K562 (cell line): Measurements from ENCODE around the gene TMEM87B. TPM values are rescaled to one million over a fixed set of nuclear protein-coding genes. Genes with fewer than 3 reads are reported as not detected.

Experiments
- ATAC-seq: fragments of 200-7000 bp; cut with Tn5 transposase; 3 replicates; pipeline ENCODE4 v1.9.1; 2020; ENCODE audit warnings: moderate library complexity
- BruUV-seq: library from RNA; stranded (reverse); fragments of 400-500 nt; replicated peaks from 2 replicates; lab custom pipeline; 2021; lab: Mats Ljungman, UMichigan
- CTCF ChIA-PET: fragments of 300-600 bp; formaldehyde crosslinking; extraction: SDS; loops from one replicate; lab custom pipeline; 2021; ENCODE audit warnings: low intra/inter-chr PET ratio; lab: Yijun Ruan, JAX
- POLR2A ChIA-PET: fragments of 300-600, 350-650 bp; sonication (Branson Sonifier 250); formaldehyde crosslinking; extraction: SDS; loops from one replicate; lab custom pipeline; 2021; ENCODE audit warnings: antibody characterized with exemption, inconsistent platforms; lab: Yijun Ruan, JAX
- DNase-seq, 4 experiments: peaks; one replicate each; pipeline versions ENCODE4 v3.0.0 to v3.0.0-alpha.2; 2011 to 2018; ENCODE audit warnings: low spot score in 3 of 4, mixed read lengths in 3 of 4; ENCODE audit errors: extremely low read depth in 1 of 4
- FAIRE-seq: peaks from 2 replicates; lab custom pipeline; 2011; peaks lifted over from hg19 to GRCh38; lab: Jason Lieb, UNC
- H2AFZ ChIP-seq: 2 replicates; pipeline ENCODE4 v1.6.0; 2011; ENCODE audit warnings: low read depth, low read length, control low read depth, inconsistent platforms
- H3K27ac ChIP-seq: fragments of 200-600 bp; 3 replicates; pipeline ENCODE4 v1.8.0; 2011; ENCODE audit warnings: low read depth, mild to moderate bottlenecking, control low read depth, inconsistent platforms, low read length, moderate library complexity, mixed read lengths; ENCODE audit errors: extremely low read depth
- H3K27me3 ChIP-seq, 2 experiments: fragments of 300-600 bp in 1 of 2; 2 replicates in 1 of 2; 3 replicates in 1 of 2; pipeline versions ENCODE4 v1.6.0 to v1.8.0; 2011; ENCODE audit warnings: inconsistent platforms in 2 of 2, low read length in 2 of 2, mild to moderate bottlenecking in 1 of 2, mixed read lengths in 1 of 2, moderate library complexity in 1 of 2; ENCODE audit not compliant: control insufficient read depth in 2 of 2, insufficient read depth in 2 of 2
- H3K36me3 ChIP-seq: fragments of 300-600 bp; 3 replicates; pipeline ENCODE4 v1.8.0; 2011; ENCODE audit warnings: mild to moderate bottlenecking, low read length, inconsistent platforms; ENCODE audit not compliant: control insufficient read depth, insufficient read depth
- H3K4me1 ChIP-seq, 2 experiments: fragments of 200-600 bp in 1 of 2; replicated peaks in 1 of 2; 2 replicates in 1 of 2; 3 replicates in 1 of 2; pipeline versions ENCODE4 v1.5.1 to v1.8.0; 2011; ENCODE audit warnings: inconsistent platforms in 2 of 2, low read length in 2 of 2, mild to moderate bottlenecking in 1 of 2, mixed read lengths in 1 of 2, moderate library complexity in 1 of 2; ENCODE audit not compliant: control insufficient read depth in 2 of 2, insufficient read depth in 2 of 2
- H3K4me2 ChIP-seq: 2 replicates; pipeline ENCODE4 v1.6.1; 2011; ENCODE audit warnings: low read length, control low read depth, inconsistent platforms, mixed read lengths; ENCODE audit not compliant: insufficient read depth
- H3K4me3 ChIP-seq: fragments of 200-600 bp; sonication (generic), shearing (Covaris generic); 2 replicates; pipeline ENCODE4 v1.5.1; 2016; ENCODE audit warnings: control low read depth, inconsistent platforms
- H3K79me2 ChIP-seq: fragments of 200-600 bp; 3 replicates; pipeline ENCODE4 v1.8.0; 2011; ENCODE audit warnings: low read length, inconsistent platforms; ENCODE audit not compliant: control insufficient read depth, insufficient read depth
- H3K9ac ChIP-seq, 2 experiments: 2 replicates each; pipeline versions ENCODE4 v1.6.0 to v1.6.1; 2011; ENCODE audit warnings: low read depth in 2 of 2, low read length in 2 of 2, control low read depth in 1 of 2, inconsistent platforms in 1 of 2, mild to moderate bottlenecking in 1 of 2, mixed read lengths in 1 of 2; ENCODE audit not compliant: insufficient read depth in 1 of 2
- H3K9me1 ChIP-seq: one replicate; pipeline ENCODE4 v1.6.0; 2011; ENCODE audit warnings: inconsistent platforms, mild to moderate bottlenecking, low read length, moderate library complexity; ENCODE audit not compliant: control insufficient read depth, insufficient read depth
- H3K9me3 ChIP-seq: replicated peaks from 2 replicates; pipeline ENCODE4 v1.5.1; 2011; ENCODE audit warnings: low read depth, low read length, inconsistent platforms; ENCODE audit not compliant: control insufficient read depth, insufficient read depth
- H4K20me1 ChIP-seq: replicated peaks from 2 replicates; pipeline ENCODE4 v1.6.1; 2011; ENCODE audit warnings: low read length, inconsistent platforms, mixed read lengths; ENCODE audit not compliant: control insufficient read depth, insufficient read depth
- BRD4 ChIP-seq: fragments of 200-600 bp; sonication (generic); IDR thresholded peaks from 2 replicates; pipeline ENCODE4 v1.6.1; 2017; ENCODE audit warnings: inconsistent platforms
- C11orf30 ChIP-seq: fragments of 450-650 bp; IDR thresholded peaks from 2 replicates; pipeline ENCODE4 v1.6.1; 2016; ENCODE audit warnings: low read depth, mild to moderate bottlenecking
- CBFB ChIP-seq: sonication (generic); formaldehyde crosslinking; IDR thresholded peaks from 2 replicates; pipeline ENCODE4 v1.4.0; 2020; ENCODE audit warnings: mild to moderate bottlenecking, missing genetic modification reagents
- CLOCK ChIP-seq: fragments of 250-450 bp; sonication (Bioruptor Pico); IDR thresholded peaks from 2 replicates; pipeline ENCODE4 v1.4.0; 2020; ENCODE audit warnings: mild to moderate bottlenecking, moderate library complexity, borderline replicate concordance
- CREM ChIP-seq: IDR thresholded peaks from 2 replicates; pipeline ENCODE4 v1.6.1; 2014; ENCODE audit warnings: antibody characterized with exemption, low read depth
- ETS2 ChIP-seq: IDR thresholded peaks from 2 replicates; pipeline ENCODE4 v1.6.1; 2016; ENCODE audit warnings: borderline replicate concordance, missing genetic modification characterization, mild to moderate bottlenecking, moderate library complexity, missing compliant biosample characterization; ENCODE audit not compliant: poor library complexity, severe bottlenecking
- HSF4 ChIP-seq: fragments of 250-450 bp; sonication (Bioruptor Pico); IDR thresholded peaks from 2 replicates; pipeline ENCODE4 v2.1.2; 2022; ENCODE audit warnings: mild to moderate bottlenecking, moderate library complexity, borderline replicate concordance
- JUNB ChIP-seq: fragments of 450-650 bp; formaldehyde crosslinking; conservative IDR thresholded peaks from 2 replicates; pipeline ENCODE4 v1.4.0; 2020; ENCODE audit warnings: mild to moderate bottlenecking
- NFE2 ChIP-seq: IDR thresholded peaks from 2 replicates; pipeline ENCODE4 v1.6.1; 2014; ENCODE audit warnings: antibody characterized with exemption, low read depth
- SNRNP70 ChIP-seq: fragments of 200-400 bp; formaldehyde crosslinking; optimal IDR thresholded peaks from 2 replicates; pipeline ENCODE3; 2017; ENCODE audit warnings: low read depth, low read length
- SOX6 ChIP-seq: fragments of 450-650 bp; IDR thresholded peaks from 2 replicates; pipeline ENCODE4 v1.6.1; 2014; ENCODE audit warnings: mild to moderate bottlenecking
- ZBTB17 ChIP-seq: fragments of 450-650 bp; formaldehyde crosslinking; IDR thresholded peaks from 2 replicates; pipeline ENCODE4 v1.4.0; 2020; ENCODE audit warnings: mild to moderate bottlenecking
- WGBS: fragments of 100-300 bp; shearing (Covaris generic); methylation state at CpG from one replicate; pipeline ENCODE4 v1.1.6; 2016; ENCODE audit warnings: low coverage, mixed read lengths; ENCODE audit not compliant: insufficient coverage; ENCODE audit errors: missing lambda C conversion rate; 5-methylcytosine and 5-hydroxymethylcytosine counted together
- in situ Hi-C: fragments of 300-500 bp; cut with MboI; formaldehyde crosslinking; loops from 4 replicates; pipeline ENCODE4 v1.15.0; 2018; ENCODE audit warnings: inconsistent platforms, mixed read lengths
- intact Hi-C: fragments of 100-400 bp; cut with micrococcal nuclease; formaldehyde crosslinking; loops from 2 replicates; pipeline ENCODE4 v1.14.2; 2022
- polyA plus RNA-seq, 8 experiments: library from polyadenylated mRNA; depleted of rRNA in 4 of 8; stranded (reverse) in 5 of 8; unstranded in 3 of 8; fragments of >200 nt; fragmentation: Nextera tagmentation in 2 of 8; fragmentation: Illumina TruSeq in 1 of 8; extraction: Ambion mirVana in 2 of 8; extraction: Trizol in 1 of 8; gene quantifications; 2 replicates each; pipeline versions ENCODE4 v1.2.1 to v1.2.3, GENCODE V29; 2011 to 2014; ENCODE audit warnings: inconsistent platforms in 1 of 8, missing spikeins in 1 of 8
- total RNA-seq, 7 experiments: library from RNA; depleted of rRNA in 6 of 7; stranded (reverse); fragments of >200 nt in 6 of 7; fragmentation: Illumina TruSeq in 2 of 7; extraction: Trizol in 2 of 7; gene quantifications; 2 replicates each; pipeline versions ENCODE4 v1.2.1 to v1.2.3, GENCODE V29; 2011 to 2021; ENCODE audit warnings: low replicate concordance in 1 of 7
- TF ChIP-seq, protein P1 (sequence below): sonication (generic); formaldehyde crosslinking; IDR thresholded peaks from 2 replicates; pipeline ENCODE4 v1.9.0; 2022; ENCODE audit warnings: mild to moderate bottlenecking, missing genetic modification reagents

TMEM87B gene
- total and polyA plus RNA-seq, 9 of the 15 experiments (the other 6 are each of a cell fraction or from before 2014, with no cell fraction given) = 3.7 to 17.1 (median 11.0) TPM

DNA sequence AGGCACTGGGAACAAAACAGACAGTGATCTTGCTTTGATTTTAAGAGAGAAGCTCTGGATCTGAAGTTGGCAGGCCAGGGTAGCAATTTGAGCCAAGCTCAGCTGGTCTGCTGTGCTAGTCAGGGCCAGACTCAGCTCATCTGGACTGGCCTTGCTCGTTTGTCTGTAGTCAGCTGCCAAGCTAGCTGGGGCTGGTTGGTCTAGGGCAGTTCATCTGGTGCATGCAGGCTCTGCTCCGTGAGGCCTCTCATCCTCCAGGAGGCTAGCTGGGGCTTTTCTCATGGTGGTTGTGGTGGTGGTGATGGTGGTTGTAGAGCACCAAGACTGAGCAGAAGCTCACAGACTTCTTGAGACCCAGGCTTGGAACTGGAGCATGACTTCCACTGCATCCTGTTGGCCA is 93.4 kb downstream of the TMEM87B start (continued):
- TF ChIP-seq CLOCK (CRISPR knock-in tag) = no peak
- TF ChIP-seq CREM = no peak
- TF ChIP-seq SNRNP70 = no peak
- no peak for TF ChIP-seq C11orf30
- no peak for TF ChIP-seq NFE2

DNA sequence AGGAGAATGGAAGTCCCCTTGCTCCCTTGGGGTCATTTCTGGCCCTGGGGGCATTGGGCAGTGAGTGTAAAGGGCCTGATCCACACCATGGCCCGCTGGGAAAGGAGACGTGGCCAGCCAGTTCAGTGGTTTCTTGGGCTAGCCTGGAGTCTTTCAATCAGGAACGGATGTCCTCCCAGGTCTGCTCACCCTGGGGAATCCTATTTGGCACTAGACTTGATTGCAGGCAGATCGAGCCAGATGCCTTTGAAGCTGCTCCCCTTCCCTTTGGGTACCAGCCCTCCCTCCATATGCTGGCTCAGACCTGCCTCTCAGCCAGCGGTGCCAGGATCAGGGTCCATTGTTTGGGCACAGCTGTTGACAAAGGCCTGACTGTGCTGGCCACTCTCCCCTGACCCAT is 94.1 kb downstream of the TMEM87B start:
- no peak for FAIRE-seq
- Histone ChIP-seq H3K9me1 (no peaks in the 10 kb centered on the region), H3K4me1 (no peaks in the 10 kb centered on the region), H3K36me3 (no peaks in the 10 kb centered on the region), H3K4me3 (no peak overlapping the region), H3K27ac (no peak overlapping the region), H3K4me2 (no peak overlapping the region), H4K20me1 (no peaks in the 10 kb centered on the region), H3K79me2 (no peaks in the 10 kb centered on the region), H3K9ac (no peak overlapping the region), H2AFZ (no peak overlapping the region), H3K9me3 (no peaks in the 10 kb centered on the region), H3K27me3 (peaks cover 30 to 63% of the 10 kb centered on the region in 2 experiments)
- in situ Hi-C loops (no loop called here), intact Hi-C loops (no loop called here)
- CTCF ChIA-PET = no interaction called here
- TF ChIP-seq BRD4 (no peak), ETS2 (tag) (no peak), ZBTB17 (CRISPR knock-in tag) (no peak), JUNB (no peak), SOX6 (no peak), CBFB (CRISPR knock-in tag) (no peak), HSF4 (CRISPR knock-in tag) (no peak)
- TF ChIP-seq, protein P1, sequence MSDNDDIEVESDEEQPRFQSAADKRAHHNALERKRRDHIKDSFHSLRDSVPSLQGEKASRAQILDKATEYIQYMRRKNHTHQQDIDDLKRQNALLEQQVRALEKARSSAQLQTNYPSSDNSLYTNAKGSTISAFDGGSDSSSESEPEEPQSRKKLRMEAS = no peak
- DNase-seq = no peak
- BruUV-seq = no TSS peak
- POLR2A ChIA-PET = interaction anchor here (0.6 kb wide), 1 partner anchor 789 kb away, joined by 4 read pairs; no protein-coding TSS in a partner anchor
- no peak for ATAC-seq
- WGBS = 3% methylated on average over 4 of the region's 5 CpGs
